ENCODE results near the gene SFXN3.

The SFXN3 gene

GRCh38 chr10:101035916-101036702 lies 5.1 kb downstream of the SFXN3 start:
- no peak for DNase-seq (ENCODE audit: low read depth in 2 of 2)

DNA sequence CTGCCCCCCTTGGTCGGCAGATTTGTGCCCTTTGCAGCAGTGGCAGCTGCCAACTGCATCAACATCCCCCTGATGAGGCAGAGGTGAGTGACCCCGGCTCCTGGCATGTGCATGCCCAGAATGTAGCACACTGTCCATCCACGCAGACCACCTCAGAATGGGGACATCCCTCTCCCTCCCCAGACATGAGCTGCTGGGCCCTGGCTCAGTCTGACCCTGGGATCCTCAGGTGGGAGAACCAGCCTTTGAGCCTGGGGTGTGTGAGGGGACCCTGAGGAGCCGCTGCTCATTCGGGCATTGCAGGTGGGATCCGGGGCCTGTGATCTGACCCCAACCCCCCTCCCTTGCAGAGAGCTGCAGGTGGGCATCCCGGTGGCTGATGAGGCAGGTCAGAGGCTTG lies 5.7 kb downstream of the SFXN3 start:
- DNase-seq (ENCODE audit: low read depth in 2 of 2), result no peak

- DNase-seq (ENCODE audit: low read depth in 2 of 2), result no peak
These were observed 7.5 kb downstream of the SFXN3 start for GRCh38 chr10:101038484-101038883.

- DNase-seq (ENCODE audit: low read depth in 2 of 2), result no peak
These were observed 9.0 kb downstream of the SFXN3 start for GRCh38 chr10:101040061-101040460.

- no peak for DNase-seq (ENCODE audit: low read depth in 2 of 2)
These were observed 9.8 kb downstream of the SFXN3 start for GRCh38 chr10:101040851-101041250.

- peak in 1 of 2 donors; percentile 48 for DNase-seq (ENCODE audit: low read depth in 2 of 2)
These were observed 10.3 kb downstream of the SFXN3 start for GRCh38 chr10:101041252-101041761.

GRCh38 chr10:101042118-101042517 lies 11.1 kb downstream of the SFXN3 start:
- no peak for DNase-seq (ENCODE audit: low read depth in 2 of 2)

DNA sequence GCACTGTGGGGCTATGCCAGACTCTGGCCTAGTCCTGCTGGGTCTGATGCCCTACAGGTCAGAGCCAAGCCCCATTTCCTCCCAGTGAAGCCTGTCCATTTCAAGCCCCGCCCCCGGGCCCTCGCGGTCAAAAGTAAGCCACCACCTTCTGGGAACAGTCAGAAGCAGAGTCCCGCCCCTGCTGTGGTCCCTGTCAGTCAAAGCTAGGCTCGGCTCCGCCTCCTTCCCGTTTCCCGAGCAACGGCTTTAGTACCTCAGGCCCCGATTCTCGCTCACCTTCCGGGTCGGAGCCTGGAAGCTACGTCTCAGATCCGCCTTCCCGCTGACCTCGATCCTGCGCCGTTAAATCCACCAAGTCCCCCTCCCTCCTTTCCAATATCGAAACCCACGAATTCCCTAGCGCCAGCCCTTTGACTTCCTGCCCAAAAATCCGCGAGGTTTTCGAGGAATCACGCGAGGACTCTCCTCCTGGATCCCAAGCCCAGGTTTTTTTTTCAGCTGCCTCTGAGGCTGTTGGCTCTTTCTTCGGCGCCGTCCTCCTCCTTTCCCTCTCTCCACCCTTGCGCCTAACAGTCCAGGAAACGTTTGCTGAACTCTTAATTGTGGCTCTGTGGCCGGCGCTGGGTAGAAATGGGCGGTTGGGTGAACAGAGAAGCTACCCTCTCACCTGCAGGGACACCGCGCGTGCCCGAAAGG lies 11.8 kb downstream of the SFXN3 start:
- DNase-seq (ENCODE audit: low read depth in 2 of 2), result peak; percentile 75

DNA sequence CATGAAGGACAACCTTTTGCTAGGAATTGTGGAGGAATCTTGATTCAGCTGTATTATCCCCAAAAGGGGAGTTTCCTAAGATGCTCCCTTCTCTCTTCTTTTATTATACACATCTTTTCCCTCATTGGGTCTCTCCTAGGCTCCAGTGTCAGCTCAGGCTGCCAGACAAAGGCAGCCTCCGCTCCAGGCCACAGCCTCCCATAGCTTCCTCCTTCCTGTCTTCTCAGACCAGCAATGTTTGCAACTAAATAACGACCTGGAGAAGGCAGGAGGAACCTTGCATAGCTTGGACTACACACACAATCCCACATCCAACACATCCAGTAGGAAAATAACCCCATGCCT lies 12.3 kb downstream of the SFXN3 start:
- no peak for DNase-seq (ENCODE audit: low read depth in 2 of 2)

DNA sequence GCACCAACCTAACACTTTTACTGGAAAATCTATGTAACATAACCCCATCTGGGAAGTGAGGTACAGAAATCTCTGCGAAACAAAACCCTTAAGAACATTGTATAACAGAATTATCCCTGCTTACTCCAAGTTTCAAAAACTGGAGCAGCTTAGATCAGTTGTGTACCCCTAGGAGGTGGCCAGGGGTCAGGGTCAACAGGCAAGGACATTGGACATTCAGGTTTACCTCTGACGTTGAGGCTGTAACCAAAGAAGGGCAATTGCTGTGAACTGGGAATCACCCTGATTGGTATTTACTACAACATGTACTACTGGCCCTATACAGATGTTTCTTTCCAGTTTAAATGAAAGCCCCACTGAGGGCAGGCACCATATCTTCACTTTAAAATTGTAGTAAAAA lies 13.1 kb downstream of the SFXN3 start:
- no peak for DNase-seq (ENCODE audit: low read depth in 2 of 2)

DNA sequence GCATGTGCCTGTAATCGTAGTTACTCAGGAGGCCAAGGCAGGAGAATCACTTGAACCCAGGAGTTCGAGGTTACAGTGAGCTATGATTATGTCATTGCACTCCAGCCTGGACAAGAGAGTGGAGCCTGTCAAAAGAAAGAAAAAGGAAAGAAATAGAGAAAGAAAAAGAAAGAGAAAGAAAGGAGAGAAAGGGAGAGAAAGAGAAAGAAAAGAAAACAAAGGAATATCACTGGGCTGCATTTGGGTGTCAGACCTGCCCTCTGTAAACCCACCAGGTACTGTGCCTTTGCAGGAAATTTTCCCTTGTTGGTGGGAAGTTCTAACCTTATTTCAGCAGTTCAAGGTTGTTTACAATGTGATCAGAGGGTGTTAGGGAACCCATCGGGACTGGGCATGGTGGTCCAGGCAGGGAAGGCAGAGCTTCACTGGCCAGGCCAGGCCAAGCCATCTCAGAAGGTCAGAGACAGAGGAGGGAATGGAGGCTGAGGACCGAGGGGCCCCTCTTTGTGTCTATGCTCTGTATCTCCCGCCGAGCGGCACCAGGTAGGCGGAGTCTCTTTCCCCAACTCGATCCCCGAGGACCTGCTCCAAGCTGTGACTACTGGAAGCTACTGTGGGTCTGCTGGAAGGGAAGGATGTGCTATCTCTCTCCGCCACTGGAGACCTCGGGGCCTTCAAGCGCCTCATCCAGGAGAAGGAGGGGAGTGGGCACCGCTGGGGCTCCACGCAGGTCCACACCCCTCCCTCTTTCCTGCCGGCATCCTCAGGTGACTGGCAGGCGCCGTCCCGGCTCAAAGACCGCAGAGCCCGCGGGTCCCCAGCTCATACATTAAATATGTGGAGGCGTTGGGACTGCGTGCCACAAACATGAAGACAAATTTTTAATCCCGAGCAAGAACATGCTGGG lies 15.6 kb downstream of the SFXN3 start:
- DNase-seq (ENCODE audit: low read depth in 2 of 2), result no peak

DNA sequence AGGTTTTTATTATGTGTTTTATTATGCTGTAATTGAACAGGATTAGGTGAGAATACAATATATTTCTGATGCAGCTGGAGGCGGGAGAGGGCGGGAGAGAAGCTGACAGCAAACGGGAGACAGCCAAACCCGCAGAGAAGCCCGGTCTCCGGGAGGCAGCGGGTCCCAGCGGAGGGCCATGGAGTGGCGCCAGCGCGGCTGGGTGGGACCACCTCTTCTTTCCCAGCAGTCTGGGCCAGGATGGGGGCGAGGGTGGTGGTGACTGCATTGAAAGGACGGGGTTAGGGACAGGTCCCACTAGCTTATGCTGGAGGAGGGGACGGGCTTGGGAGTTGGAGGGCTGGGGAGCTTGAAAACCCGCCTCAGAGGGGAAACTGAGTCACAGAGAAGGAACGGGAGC lies 16.2 kb downstream of the SFXN3 start:
- no peak for DNase-seq (ENCODE audit: low read depth in 2 of 2)

DNA sequence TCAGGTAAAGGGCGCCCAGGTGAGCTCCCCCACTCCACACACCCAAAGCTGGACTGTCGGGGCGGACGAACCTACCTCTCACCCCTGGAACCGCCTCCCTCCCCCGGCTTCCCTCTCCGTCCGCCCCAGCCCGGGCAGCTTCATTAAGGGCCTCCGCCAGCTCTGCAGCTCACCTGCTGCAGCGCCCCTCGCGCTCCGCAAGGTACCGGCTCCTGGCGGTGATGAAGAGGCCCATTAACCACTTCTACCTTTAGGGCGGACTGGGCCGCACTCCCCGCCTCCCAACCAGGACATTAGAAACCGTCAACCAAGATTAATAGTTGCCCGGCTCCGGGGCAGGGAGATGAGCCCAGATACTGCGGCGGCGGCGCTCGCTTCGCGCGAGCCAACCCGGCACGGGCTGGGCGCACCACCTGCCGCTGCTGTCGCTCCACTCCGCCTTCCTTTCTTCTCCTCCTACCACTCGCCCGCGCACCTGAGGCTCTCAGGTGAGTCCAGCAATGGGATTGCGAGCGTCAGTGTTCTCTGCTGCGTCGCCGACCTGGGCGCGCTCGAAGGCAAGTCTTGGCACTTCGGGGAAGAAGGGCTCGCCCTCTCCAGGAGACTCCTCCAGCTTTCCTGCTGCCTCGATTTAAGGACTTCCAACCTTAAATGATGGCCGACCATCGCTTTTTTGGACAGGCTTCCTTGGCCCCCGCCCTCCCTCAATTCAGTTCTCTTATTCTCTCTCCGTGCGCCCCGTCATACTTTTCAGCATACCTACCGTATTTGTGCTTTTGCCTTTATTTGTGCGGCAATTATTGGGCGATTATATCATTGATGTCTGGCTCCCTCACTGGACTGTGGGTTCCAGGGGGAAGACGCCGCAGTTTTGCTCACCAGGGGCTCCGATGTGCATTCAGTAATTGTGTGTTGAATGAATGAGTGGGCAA lies 17.2 kb downstream of the SFXN3 start:
- DNase-seq (ENCODE audit: low read depth in 2 of 2), result no peak

DNA sequence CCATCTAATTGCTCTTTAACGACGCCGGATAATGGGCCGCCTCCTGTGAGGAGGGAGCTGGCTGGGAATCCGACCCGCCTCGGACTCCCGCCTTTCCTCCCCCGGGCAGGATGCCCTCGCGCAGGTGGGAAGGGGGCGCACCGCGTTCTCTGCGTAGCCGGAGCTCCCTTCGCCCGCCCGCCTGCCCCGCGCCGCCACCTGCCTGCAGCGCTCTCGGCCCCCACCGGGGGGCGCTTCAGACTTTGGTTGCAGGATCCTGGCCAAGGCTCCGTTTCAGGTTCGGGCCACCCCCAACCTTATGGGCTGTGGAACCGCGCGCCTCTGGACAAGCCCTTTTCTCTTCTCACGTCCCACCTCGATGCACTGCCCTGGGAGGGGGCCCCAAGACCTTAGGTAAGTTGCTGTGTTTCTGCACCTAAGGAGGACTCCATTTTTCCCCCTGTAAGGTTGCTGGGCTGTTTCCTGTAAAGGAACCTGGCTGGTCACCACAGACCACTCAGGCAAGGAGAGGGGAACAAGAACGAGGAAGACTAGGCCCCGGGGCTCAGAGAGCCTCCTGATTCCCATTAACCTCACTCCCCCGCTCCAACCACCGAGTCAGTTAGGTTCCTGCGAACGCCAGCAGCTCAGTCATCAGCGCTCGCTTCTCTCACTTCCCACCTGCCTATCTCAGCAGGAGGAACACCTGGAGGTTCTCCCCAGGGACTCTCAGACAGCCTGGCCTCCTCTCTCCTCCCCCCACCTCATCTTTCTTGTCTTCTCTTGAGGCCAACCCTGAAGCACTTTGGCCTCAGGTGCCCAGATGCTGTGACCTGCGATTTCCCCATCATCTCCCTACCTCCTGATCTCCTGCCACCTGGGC lies 19.4 kb downstream of the SFXN3 start:
- peak; percentile 28 to 60 for DNase-seq (ENCODE audit: low read depth in 2 of 2)

GRCh38 chr10:101052285-101052684 lies 21.3 kb downstream of the SFXN3 start:
- no peak for DNase-seq (ENCODE audit: low read depth in 2 of 2)

- DNase-seq (ENCODE audit: low read depth in 2 of 2), result no peak
These were observed 22.5 kb downstream of the SFXN3 start for GRCh38 chr10:101053516-101053915.

GRCh38 chr10:101054351-101054750 lies 23.3 kb downstream of the SFXN3 start:
- DNase-seq (ENCODE audit: low read depth in 2 of 2), result no peak

DNA sequence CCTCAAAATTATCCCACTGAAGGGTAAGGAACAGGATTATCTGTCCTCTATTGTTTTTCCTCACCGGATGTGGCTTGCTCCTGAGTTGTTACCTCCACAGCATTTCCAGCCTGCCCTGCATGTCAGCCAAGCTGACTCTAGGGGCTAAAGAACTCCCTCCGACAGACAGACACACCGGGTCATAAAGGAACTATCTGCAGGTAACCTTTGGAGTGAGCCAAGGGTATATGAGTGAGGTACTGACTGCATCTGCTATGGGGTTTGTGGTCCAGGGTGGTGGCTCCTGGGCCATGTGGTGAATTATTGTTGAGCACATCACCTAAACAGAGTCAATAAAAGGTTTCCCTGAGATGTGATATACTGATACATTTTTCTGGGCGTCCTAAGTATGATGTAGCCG lies 23.8 kb downstream of the SFXN3 start:
- no peak for DNase-seq (ENCODE audit: low read depth in 2 of 2)

DNA sequence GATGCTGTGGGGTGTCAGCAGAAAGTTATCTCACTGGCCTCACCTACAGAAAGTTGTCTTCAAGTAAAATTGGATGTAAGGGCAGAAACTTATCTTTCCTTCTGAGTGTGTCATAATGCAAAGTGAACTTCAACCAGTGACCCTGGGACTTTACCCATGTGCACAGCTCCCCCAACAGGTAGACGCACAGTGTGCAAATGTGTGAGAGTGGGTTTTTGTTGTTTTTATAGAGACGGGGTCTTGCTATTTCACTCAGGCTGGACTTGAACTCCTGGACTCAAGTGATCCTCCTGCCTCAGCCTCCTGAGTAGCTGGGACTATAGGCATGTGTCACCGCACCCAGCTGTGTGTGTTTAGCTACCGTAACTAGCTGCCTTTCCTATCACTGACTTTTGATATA lies 24.4 kb downstream of the SFXN3 start:
- no peak for DNase-seq (ENCODE audit: low read depth in 2 of 2)

Measured in activated CD8-positive, alpha-beta memory T cell treated with anti-CD3 and anti-CD28 coated beads for 4 hours (primary cell).